Neural crest cell (in vitro differentiated cells): ENCODE measurements around the gene ABTB2. TPM values are rescaled to one million over a fixed set of nuclear protein-coding genes. Genes with fewer than 3 reads are reported as not detected.

Experiments
- DNase-seq: peaks from one replicate; pipeline ENCODE4 v3.0.0; 2021; ENCODE audit warnings: low read depth, mixed read lengths, low spot score
- H3K27ac Mint-ChIP-seq: one replicate; pipeline ENCODE4 v1.8.0; 2021; ENCODE audit warnings: mild to moderate bottlenecking, mixed read lengths; ENCODE audit not compliant: unreplicated experiment
- H3K27me3 Mint-ChIP-seq: 2 replicates; pipeline ENCODE4 v1.8.0; 2021; ENCODE audit warnings: low read depth, mild to moderate bottlenecking, mixed read lengths
- H3K36me3 Mint-ChIP-seq: 2 replicates; pipeline ENCODE4 v1.8.0; 2021; ENCODE audit warnings: low read depth, mild to moderate bottlenecking, mixed read lengths
- H3K4me1 Mint-ChIP-seq: 2 replicates; pipeline ENCODE4 v1.8.0; 2021; ENCODE audit warnings: mixed read lengths
- H3K4me3 Mint-ChIP-seq: one replicate; pipeline ENCODE4 v1.8.0; 2021; ENCODE audit warnings: mild to moderate bottlenecking, mixed read lengths
- H3K9me3 Mint-ChIP-seq: 2 replicates; pipeline ENCODE4 v1.8.0; 2021; ENCODE audit warnings: mixed read lengths
- CTCF ChIP-seq: fragments of 200-600 bp; sonication (generic); conservative IDR thresholded peaks from 2 replicates; pipeline ENCODE4 v1.5.0; 2021; ENCODE audit warnings: antibody characterized with exemption, mild to moderate bottlenecking
- total RNA-seq: library from RNA; stranded (reverse); gene quantifications from 2 replicates; pipeline ENCODE4 v1.2.1, GENCODE V29; 2021

Gene ABTB2
- total RNA-seq, 1 donor from 2014 or later = 3.0 TPM

GRCh38 chr11:34346551-34346950 lies 11.3 kb downstream of the ABTB2 start:
- DNase-seq = no peak
- H3K27me3 Mint-ChIP-seq = peaks cover 10% of the 10 kb centered on the region
- no peaks in the 10 kb centered on the region for H3K36me3 Mint-ChIP-seq
- H3K9me3 Mint-ChIP-seq = no peaks in the 10 kb centered on the region
- no peak overlapping the region for H3K27ac Mint-ChIP-seq
- H3K4me3 Mint-ChIP-seq = no peak overlapping the region
- TF ChIP-seq CTCF = no peak
- H3K4me1 Mint-ChIP-seq = peaks cover 31% of the 10 kb centered on the region

GRCh38 chr11:34345991-34346480 lies 11.8 kb downstream of the ABTB2 start:
- no peak for TF ChIP-seq CTCF
- Mint-ChIP-seq H3K4me3 (no peak overlapping the region), H3K27me3 (peaks cover 7% of the 10 kb centered on the region), H3K9me3 (no peaks in the 10 kb centered on the region), H3K4me1 (peaks cover 37% of the 10 kb centered on the region), H3K27ac (no peak overlapping the region), H3K36me3 (no peaks in the 10 kb centered on the region)
- no peak for DNase-seq

GRCh38 chr11:34345540-34345876 lies 12.3 kb downstream of the ABTB2 start:
- H3K27ac Mint-ChIP-seq = no peak overlapping the region
- no peaks in the 10 kb centered on the region for H3K9me3 Mint-ChIP-seq
- TF ChIP-seq CTCF = no peak
- H3K27me3 Mint-ChIP-seq = peaks cover 7% of the 10 kb centered on the region
- DNase-seq = no peak
- H3K4me3 Mint-ChIP-seq = no peak overlapping the region
- no peaks in the 10 kb centered on the region for H3K36me3 Mint-ChIP-seq
- peaks cover 42% of the 10 kb centered on the region for H3K4me1 Mint-ChIP-seq

- no peaks in the 10 kb centered on the region for H3K9me3 Mint-ChIP-seq
- H3K27ac Mint-ChIP-seq = no peak overlapping the region
- DNase-seq = no peak
- peaks cover 7% of the 10 kb centered on the region for H3K27me3 Mint-ChIP-seq
- no peak overlapping the region for H3K4me3 Mint-ChIP-seq
- TF ChIP-seq CTCF = no peak
- H3K4me1 Mint-ChIP-seq = peaks cover 43% of the 10 kb centered on the region
- no peaks in the 10 kb centered on the region for H3K36me3 Mint-ChIP-seq
These were observed 12.9 kb downstream of the ABTB2 start for GRCh38 chr11:34344768-34345539.

GRCh38 chr11:34344410-34344767 lies 13.4 kb downstream of the ABTB2 start:
- TF ChIP-seq CTCF = no peak
- Mint-ChIP-seq H3K4me3 (no peak overlapping the region), H3K36me3 (no peaks in the 10 kb centered on the region), H3K27me3 (peaks cover 7% of the 10 kb centered on the region), H3K9me3 (no peaks in the 10 kb centered on the region), H3K27ac (no peak overlapping the region), H3K4me1 (peaks cover 49% of the 10 kb centered on the region)
- no peak for DNase-seq
